Endothelial cell (in vitro differentiated cells): Measurements from ENCODE around the gene CASK. TPM values are rescaled to one million over a fixed set of nuclear protein-coding genes. Genes with fewer than 3 reads are reported as not detected.

Experiments
- DNase-seq: peaks from one replicate; pipeline ENCODE4 v3.0.0; 2021; ENCODE audit warnings: low spot score
- H3K27ac Mint-ChIP-seq: one replicate; pipeline ENCODE4 v1.8.0; 2021; ENCODE audit warnings: mixed read lengths, inconsistent platforms; ENCODE audit not compliant: unreplicated experiment
- H3K27me3 Mint-ChIP-seq: one replicate; pipeline ENCODE4 v1.8.0; 2021; ENCODE audit warnings: mild to moderate bottlenecking, moderate library complexity, mixed read lengths, inconsistent platforms; ENCODE audit not compliant: unreplicated experiment
- H3K36me3 Mint-ChIP-seq: one replicate; pipeline ENCODE4 v1.8.0; 2021; ENCODE audit warnings: mild to moderate bottlenecking, low read depth, mixed read lengths, inconsistent platforms; ENCODE audit not compliant: unreplicated experiment
- H3K4me1 Mint-ChIP-seq: one replicate; pipeline ENCODE4 v1.8.0; 2021; ENCODE audit warnings: mild to moderate bottlenecking, mixed read lengths, inconsistent platforms; ENCODE audit not compliant: unreplicated experiment
- H3K4me3 Mint-ChIP-seq: one replicate; pipeline ENCODE4 v1.8.0; 2021; ENCODE audit warnings: mild to moderate bottlenecking, mixed read lengths, inconsistent platforms; ENCODE audit not compliant: unreplicated experiment
- H3K9me3 Mint-ChIP-seq: one replicate; pipeline ENCODE4 v1.8.0; 2021; ENCODE audit warnings: mixed read lengths, inconsistent platforms; ENCODE audit not compliant: unreplicated experiment
- total RNA-seq: library from RNA; stranded (reverse); fragmentation: NEBNext Ultra II Directional; extraction: Animal tissue kit (Norgen Biotek cat#: 25700); gene quantifications from one replicate; pipeline ENCODE4 v1.2.1, GENCODE V29; 2021; ENCODE audit not compliant: unreplicated experiment
- TF ChIP-seq, protein P1 (sequence below): fragments of 200-600 bp; sonication (generic); IDR thresholded peaks from one replicate; pipeline ENCODE4 v1.5.0; 2021; ENCODE audit warnings: antibody characterized with exemption; ENCODE audit not compliant: unreplicated experiment

CASK gene
- total RNA-seq, 1 donor from 2014 or later = 62.5 TPM

- Mint-ChIP-seq H3K27ac (no peak overlapping the region), H3K4me3 (no peak overlapping the region), H3K36me3 (no peaks in the 10 kb centered on the region), H3K27me3 (peaks cover 1% of the 10 kb centered on the region), H3K9me3 (no peaks in the 10 kb centered on the region), H3K4me1 (peaks cover 9% of the 10 kb centered on the region)
- no peak for DNase-seq
- TF ChIP-seq, protein P1, sequence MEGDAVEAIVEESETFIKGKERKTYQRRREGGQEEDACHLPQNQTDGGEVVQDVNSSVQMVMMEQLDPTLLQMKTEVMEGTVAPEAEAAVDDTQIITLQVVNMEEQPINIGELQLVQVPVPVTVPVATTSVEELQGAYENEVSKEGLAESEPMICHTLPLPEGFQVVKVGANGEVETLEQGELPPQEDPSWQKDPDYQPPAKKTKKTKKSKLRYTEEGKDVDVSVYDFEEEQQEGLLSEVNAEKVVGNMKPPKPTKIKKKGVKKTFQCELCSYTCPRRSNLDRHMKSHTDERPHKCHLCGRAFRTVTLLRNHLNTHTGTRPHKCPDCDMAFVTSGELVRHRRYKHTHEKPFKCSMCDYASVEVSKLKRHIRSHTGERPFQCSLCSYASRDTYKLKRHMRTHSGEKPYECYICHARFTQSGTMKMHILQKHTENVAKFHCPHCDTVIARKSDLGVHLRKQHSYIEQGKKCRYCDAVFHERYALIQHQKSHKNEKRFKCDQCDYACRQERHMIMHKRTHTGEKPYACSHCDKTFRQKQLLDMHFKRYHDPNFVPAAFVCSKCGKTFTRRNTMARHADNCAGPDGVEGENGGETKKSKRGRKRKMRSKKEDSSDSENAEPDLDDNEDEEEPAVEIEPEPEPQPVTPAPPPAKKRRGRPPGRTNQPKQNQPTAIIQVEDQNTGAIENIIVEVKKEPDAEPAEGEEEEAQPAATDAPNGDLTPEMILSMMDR = no peak
Observed at GRCh38 chrX:41917517-41917916, 5.8 kb downstream of the CASK start.

- no peaks in the 10 kb centered on the region for H3K9me3 Mint-ChIP-seq
- TF ChIP-seq, protein P1 = no peak
- no peak overlapping the region for H3K27ac Mint-ChIP-seq
- no peak overlapping the region for H3K4me3 Mint-ChIP-seq
- H3K27me3 Mint-ChIP-seq = no peaks in the 10 kb centered on the region
- no peaks in the 10 kb centered on the region for H3K36me3 Mint-ChIP-seq
- DNase-seq = no peak
- H3K4me1 Mint-ChIP-seq = peaks cover 2% of the 10 kb centered on the region
Observed at GRCh38 chrX:41913476-41913875, 9.9 kb downstream of the CASK start.

GRCh38 chrX:41912923-41913322, 10.4 kb downstream of the CASK start:
- DNase-seq = no peak
- no peaks in the 10 kb centered on the region for H3K9me3 Mint-ChIP-seq
- H3K4me3 Mint-ChIP-seq = no peak overlapping the region
- H3K27ac Mint-ChIP-seq = no peak overlapping the region
- no peaks in the 10 kb centered on the region for H3K36me3 Mint-ChIP-seq
- no peaks in the 10 kb centered on the region for H3K27me3 Mint-ChIP-seq
- H3K4me1 Mint-ChIP-seq = peaks cover 2% of the 10 kb centered on the region
- TF ChIP-seq, protein P1 = no peak

GRCh38 chrX:41909068-41909467, 14.3 kb downstream of the CASK start:
- Mint-ChIP-seq H3K4me1 (no peaks in the 10 kb centered on the region), H3K36me3 (peaks cover 5% of the 10 kb centered on the region), H3K27me3 (no peaks in the 10 kb centered on the region), H3K9me3 (no peaks in the 10 kb centered on the region), H3K4me3 (no peak overlapping the region), H3K27ac (no peak overlapping the region)
- TF ChIP-seq, protein P1 = no peak
- DNase-seq = no peak

DNA sequence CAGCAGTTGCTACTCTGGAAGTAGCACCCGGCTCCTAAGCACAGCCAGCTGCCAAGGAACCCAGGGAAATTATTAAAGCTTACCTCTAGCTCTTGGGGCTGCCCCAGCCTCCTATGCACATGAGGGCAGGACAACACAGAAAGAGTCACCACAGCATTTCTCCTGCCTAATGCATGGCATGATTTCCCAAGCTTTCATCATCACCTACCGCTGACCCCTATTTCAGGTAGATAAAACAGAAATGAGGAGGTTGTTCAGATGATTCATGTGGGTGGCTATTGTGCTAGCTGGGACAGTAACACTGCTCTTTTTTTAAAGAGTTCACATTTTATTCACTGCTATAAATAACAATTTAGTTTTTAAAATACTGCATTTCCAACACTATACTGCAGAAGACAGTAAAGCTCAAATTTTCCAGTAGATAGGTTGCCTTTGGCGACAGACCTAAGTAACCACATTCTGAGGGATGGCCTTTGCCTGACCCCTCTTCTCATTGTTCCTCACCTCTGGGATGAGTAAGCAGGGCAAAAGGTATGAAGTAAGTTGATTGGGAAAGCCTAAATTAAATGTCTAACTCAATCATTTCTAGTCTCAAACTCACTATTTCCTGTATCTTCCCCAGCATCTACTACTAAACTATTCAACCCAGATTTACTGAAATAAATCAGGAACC, 16.7 kb downstream of the CASK start:
- DNase-seq = no peak
- TF ChIP-seq, protein P1 = no peak
- Mint-ChIP-seq H3K4me3 (no peak overlapping the region), H3K36me3 (peaks cover 5% of the 10 kb centered on the region), H3K27me3 (no peaks in the 10 kb centered on the region), H3K27ac (no peak overlapping the region), H3K4me1 (no peaks in the 10 kb centered on the region), H3K9me3 (no peaks in the 10 kb centered on the region)
